SW 1271 (cell line): ENCODE results near the gene TXN2.
"Not testable (repeated sequence)": the region's sequence is repeated elsewhere in the genome, so short reads cannot be mapped to it uniquely, and the experiment has no call there.

Experiments used
- DNase-seq, 2 experiments: peaks; one replicate each; lab custom pipeline; 2025; lab: John Stamatoyannopoulos, UW

The TXN2 gene

DNA sequence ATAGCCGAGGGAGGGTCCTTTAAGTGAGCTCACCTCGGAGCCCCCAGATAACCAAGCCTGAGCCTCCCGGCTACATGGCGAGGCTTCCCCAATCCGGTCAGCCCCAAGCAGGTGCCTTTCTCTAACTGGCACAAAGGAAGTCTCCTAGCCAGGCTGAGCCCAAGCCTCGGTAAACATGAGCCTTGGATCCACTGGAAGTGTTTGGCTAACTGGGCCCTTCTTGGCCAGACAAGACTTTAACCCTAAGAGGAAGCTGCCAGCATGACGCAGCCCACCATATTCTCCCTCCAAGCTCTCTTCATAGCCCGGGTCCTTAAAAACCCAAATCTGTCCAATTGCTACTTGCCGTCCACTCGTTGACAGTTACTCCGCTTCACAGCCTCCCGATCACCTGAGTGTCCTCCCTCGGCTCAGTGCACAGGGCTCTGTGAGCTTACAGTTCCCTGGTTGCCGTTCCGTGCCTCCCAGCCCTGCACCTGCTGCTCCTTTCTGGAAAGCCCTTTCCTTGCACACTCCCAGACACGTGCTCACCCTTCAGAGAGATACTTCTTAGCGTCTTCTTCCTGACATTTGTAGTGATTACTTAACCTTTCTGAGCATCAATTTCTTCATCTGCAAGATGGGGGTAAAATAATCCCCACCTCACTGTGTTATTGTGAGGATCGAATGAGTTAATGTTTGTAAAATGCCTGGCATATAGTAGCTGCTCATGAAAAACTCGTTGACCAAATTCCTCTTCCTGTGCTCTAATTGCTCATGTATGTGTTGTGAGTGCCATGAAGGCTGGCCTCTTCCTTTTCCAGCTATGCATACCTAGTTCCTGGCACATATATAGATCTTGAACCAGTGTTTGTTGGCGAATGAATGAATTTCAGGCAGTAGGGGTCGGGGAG is 25.6 kb downstream of the TXN2 start:
- no peak for DNase-seq

DNA sequence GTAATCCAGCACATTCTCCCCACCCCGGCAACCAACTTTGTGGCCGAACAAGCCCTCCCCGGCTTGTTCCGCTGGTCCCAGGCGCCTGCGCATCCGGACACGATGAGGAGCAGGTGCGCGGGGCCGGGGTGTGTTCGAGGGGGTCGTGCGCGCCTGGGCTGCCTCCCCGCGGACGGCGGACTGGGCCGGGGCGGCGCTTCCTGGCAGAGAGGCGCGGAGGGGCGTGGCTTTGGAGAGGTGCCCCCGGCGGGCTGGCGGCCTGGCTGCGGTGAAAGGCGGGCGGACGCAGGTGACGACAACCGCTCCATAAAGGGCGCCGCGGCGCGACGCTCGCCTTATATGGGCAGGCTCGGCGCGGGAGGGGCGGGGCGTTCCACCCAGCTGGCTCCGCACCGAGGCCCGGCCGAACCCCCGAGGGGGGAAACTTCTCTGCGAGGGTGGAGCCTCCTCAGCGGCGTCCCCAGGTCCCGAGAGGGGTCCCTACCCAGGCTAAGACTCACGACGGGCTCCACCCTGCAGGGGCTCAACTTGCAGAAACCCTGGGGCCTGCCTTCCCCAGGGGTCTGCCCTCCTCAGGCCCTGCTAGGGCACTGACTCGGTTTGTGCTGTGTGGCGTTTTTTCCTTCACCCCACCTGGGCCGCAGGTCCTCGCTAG is 26.4 kb downstream of the TXN2 start:
- peak; percentile 33 to 81 for DNase-seq

DNA sequence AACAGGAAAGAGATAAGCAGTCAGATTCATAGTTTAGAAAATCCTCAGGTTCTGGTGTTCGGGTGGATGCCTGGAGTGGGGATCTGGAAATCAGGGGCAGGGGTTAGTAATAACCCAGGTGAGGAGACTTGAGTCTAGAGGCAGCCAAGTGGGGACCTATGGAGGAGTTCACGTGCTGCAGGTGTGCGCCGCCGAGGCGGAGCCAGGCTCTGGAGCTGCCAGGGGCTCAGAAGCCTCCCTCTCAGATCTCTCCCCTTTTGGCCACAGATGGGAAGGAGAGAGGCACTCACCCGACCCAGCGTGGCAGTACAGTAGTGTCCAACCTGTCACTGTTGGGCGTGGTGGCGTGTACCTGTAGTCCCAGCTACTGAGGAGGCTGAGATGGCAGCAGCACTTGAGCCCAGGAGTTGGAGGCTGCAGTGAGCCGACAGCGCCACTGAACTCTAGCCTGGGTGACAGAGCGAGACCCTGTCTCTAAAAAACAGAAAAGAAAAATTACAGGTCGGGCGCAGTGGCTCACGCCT is 27.5 kb downstream of the TXN2 start:
- DNase-seq = no peak

DNA sequence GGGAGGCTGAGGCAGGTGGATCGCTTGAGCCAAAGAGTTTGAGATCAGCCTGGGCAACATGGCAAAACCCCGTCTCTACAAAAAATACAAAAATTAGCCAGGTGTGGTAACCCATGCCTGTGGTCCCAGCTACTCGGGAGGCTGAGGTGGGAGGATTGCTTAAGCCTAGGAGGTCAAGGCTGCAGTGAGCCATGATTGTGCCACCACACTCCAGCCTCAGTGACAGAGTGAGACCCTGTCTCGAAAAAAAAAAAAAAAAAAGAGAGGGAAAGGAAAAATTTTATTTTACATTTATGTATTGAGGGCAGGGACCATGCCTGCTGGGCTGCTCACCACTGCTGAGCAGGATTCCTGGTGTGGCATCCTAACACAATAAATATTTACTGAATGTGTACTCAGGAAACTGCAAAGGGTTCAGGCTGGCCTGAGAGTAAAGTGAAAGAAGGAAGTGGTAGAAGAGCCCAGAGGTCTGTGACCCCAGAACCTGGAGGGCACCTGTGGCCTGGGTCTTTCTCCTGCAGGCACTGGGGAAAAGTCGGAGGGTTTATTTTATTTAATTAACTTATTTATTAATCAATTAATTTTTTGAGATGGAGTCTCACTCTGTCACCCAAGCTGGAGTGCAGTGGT is 28.3 kb downstream of the TXN2 start:
- DNase-seq = not testable (repeated sequence)

DNA sequence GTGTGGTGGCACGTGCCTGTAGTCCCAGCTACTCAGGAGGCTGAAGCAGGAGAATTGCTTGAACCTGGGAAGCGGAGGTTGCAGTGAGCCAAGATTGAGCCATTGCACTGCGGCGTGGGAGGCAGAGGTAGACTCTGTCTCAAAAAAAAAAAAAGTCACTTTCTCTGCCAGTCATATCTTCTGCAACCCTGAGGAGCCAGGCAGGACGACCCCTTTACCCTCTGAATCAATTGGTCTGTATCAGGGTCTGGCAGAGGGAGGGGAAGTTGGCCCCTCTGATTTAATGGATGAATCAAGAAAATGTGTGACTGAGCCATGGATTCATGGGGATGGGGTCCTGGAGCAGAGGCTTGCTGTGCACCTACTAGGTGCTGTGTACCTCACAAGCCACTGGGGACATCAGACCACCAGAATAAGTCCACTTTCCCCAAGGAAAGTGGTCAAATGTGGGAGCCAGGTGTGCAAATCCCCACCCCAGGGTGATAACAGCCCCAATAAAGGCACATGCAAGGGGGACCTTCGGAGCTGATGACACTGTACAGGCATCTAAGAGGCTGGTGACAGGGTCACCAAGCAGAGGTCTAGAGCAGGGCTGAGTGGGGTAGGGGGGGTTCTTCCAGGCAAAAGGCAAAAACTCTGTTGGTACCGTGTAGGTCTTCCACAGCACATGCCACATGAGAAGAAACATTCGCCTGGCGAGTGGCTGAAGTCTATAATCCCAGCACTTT is 29.0 kb downstream of the TXN2 start:
- no peak for DNase-seq

DNA sequence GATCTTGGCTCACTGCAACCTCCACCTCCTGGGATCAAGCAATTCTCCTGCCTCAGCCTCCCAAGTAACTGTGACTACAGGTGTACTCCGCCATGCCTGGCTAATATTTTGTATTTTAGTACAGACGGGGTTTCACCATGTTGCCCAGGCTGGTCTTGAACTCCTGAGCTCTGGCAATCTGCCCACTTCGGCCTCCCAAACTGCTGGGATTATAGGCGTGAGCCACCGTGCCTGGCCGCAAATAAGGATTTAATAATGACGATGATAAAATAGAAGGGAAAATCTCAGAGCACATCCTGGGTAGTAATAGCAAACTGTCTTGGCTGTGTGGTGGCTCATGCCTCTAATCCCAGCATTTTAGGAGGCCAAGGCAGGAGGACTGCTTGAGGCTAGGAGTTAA is 30.5 kb downstream of the TXN2 start:
- DNase-seq = not testable (repeated sequence)

DNA sequence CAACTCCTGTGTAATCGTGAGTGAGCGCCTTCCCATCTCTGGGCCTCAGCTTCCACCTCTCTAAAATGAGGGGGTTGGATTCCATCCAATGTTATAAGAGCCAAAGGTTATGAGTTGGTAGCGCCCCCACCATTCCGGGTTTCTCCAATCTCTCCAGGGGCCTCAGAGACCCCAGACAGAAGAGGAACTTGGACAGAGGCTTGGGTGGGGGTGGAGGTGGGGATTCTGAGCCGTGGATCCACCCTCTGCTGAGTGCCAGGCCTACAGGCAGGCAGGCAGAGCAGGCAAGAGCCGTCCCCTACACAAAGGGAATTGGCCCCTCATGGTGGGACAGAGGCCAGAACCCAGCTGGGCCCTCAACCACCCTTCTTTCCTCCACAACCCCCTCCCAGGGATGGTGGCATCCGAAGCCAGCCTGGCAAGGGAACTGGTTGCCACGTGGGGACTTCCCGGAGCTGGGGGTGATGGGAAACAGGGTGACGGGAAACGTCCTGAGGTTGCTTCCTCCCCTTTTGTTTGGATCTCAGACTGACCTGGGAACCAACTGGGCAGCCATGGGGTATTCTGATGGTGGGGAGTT is 31.8 kb downstream of the TXN2 start:
- no peak for DNase-seq

DNA sequence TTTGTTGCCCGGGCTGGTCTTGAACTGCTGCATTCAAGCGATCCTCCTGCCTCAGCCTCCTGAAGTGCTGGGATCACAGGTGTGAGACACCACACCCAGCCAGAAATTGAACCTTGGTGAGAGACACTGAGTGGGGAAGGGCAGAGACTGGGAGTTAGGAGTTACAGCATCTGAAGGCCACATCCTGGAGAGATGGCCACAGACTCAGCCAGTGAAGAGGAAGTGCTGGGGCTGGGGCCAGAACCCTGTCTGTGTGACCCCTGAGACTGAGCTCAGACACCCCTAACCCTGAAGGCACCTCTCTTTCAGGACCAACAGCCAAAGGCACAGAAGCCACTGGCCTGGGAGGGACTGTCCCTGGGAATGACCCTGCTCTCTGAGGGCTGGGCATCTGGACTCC is 33.8 kb downstream of the TXN2 start:
- no peak for DNase-seq

DNA sequence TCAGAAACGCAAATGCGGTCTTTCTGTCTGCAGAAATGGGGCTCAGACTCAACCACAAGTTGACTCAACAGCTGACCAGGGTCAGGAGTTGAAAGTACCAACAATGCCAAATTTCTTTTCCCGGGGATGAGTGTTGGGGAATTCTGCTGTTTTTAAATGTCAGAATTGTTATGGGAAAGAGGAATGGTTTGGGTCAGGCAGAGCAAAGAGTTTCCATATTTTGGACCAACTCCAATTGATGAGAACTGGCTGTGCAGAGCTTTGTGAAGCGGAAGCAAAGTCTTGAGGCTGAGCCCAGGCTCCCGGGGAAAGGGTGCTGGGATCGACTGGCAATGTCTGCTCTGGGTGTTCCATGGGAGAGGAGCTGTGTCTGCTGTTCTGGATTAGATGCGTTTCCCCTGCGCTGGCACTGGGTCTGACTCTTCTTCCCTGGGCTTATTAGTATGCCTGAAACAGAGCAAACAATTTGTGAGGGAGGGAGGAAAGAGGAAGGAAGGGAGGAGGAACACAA is 36.2 kb downstream of the TXN2 start:
- DNase-seq = no peak

DNA sequence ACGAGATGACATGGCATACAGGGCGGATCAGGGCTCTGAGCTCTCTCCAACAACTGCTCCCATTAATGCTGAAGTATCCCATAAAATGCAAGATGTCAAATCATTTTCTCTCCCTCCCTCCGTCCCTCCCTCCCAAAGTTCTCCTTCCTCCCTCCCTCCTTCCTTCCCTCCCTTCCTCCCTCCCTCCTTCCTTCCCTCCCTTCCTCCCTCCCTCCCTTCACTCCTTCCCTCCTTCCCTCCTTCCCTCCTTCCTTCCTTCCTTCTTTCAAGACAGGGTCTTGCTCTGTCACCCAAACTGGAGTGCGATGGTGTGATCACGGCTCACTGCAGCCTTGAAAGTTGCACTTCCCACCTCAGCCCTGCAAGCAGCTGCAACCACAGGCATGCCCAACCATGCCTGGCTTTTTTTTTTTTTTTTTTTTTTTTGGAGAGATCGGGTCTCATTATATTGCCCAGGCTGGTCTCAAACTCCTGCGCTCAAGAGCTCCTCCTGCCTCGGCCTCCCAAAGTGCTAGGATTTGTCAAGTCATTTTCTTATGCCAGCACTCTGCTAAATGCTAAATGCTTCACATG is 38.2 kb downstream of the TXN2 start:
- no peak for DNase-seq

DNA sequence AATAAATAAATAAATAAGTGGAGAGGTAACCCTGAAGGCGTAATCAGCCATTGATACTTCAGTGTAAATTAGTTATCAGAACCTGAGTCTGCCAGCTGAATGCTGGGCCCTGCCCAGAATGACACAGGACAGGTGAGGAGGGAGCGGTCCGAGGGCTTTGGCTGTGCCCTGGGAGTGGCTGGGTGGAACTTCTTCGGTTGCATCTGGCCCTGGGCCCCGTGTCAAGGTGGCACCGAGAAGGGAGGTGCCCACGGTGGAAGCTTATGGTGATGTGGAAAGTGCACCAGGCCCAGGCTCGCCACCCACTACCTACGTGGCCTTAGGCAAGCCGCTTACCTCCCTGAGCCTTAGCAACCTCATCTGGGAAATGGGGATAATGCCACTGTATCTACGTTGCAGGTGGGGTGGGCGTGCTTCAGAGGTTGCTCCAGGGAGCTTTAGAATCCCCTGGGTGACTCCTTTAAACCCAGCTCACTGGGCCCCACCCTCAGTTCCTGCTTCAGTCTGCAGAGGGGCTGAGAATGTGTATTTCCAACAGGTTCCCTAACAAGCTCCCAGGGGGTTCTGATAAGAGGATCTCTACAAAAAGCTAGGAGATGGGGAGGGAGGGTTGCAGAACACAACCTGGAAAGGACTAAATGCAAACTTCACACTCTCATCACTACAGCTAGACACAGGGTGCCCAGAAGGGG is 38.8 kb downstream of the TXN2 start:
- DNase-seq = no peak

DNA sequence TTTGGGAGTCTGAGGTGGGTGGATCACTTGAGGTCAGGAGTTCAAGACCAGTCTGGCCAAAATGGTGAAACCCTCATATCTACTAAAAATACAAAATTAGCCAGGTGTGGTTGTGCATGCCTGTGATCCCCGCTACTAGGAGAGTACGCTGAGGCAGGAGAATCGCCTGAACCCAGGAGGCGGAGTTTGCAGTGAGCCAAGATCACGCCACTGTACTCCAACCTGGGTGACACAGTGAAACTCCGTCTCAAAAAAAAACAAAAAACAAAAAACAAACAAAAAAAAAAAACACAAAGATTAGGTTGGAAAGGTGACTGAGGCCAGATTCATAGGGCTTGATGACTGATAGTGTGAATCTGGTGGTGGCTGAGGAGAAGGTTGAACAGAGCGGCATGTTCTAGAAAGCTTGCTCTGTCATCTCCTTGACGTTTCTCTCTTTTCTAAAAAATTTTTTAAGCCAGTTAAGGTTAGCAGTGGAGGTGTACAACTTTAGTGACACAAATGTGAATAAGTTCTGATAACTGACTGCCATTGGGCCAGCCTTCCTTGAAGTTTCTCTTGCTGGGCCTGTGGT is 40.9 kb downstream of the TXN2 start:
- DNase-seq = no peak

DNA sequence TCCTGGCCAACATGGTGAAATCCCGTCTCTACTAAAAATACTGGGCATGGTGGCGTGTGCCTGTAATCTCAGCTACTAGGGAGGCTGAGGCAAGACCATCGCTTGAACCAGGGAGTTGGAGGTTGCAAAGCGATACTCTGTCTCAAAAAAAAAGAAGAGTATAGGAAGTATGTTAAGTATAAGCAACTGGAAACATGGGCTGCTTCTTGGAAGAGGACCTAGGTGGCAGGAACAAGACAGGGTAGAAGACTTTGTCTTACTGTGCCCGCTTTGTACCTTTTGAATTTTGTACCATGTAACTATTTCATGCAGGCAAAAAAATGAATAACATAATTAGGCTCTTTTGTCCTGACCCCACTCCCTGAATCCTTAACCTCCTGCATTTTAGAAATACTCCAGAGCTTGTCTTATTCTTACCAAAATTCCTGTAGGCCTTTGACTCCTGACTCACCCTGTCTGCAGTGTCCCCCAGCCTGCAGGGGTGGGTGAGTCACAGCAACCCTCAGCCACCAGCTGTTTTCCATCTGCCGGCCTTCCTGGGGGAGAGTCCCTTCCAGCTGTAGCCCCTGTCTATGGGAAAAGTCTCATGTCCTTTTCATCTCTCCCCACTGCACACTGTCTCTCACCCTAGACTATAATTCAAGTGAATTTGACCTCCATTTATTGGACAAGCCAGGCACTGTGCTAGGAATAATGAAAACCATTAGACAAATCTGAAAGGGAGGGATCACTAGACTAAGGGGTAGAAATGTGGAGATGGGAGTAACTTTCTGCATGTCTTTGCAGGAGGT is 41.8 kb downstream of the TXN2 start:
- peak; percentile 39 to 76 for DNase-seq

DNA sequence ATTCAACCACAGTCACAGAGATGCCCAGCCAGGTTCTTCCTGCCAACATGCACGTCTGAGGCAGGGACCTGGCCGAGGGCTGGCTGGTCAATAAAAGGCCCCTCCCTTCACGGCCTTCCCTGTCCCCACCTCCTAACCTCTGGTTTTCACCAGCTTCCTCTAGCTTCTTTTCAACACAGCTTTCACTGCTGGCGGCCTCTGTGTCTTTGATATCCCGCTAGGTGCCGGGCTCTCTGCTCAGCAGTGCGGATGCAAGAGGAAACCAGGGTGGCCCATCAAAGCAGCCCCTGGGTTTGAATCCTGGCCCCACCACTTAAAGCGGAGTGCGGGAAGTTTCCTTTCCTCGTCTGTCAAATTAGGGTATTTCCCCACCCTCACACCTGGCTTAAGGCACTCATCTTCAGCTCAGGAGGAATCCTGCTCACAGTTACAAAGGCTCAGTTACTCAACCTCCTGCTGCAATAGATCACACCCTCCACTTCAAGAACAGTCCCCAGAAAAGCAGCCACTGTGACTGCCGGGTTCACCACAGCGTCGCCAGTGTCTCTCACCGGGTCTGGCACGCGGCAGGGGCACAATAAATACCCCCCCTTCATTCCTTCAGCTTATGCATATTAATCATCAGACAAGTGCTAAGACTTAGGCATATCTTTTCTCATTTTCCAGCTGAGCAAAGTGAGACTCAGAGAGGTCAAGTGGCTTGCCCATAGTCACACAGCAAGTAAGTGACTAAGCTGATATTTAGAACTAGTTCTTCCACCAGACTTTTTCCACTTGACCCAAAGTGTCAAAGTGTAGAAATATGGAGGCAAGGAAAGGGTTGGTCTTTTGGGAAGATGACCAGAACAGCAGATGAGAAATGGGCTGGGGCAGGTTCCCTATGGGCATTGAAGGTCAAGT is 45.7 kb downstream of the TXN2 start:
- no peak for DNase-seq

DNA sequence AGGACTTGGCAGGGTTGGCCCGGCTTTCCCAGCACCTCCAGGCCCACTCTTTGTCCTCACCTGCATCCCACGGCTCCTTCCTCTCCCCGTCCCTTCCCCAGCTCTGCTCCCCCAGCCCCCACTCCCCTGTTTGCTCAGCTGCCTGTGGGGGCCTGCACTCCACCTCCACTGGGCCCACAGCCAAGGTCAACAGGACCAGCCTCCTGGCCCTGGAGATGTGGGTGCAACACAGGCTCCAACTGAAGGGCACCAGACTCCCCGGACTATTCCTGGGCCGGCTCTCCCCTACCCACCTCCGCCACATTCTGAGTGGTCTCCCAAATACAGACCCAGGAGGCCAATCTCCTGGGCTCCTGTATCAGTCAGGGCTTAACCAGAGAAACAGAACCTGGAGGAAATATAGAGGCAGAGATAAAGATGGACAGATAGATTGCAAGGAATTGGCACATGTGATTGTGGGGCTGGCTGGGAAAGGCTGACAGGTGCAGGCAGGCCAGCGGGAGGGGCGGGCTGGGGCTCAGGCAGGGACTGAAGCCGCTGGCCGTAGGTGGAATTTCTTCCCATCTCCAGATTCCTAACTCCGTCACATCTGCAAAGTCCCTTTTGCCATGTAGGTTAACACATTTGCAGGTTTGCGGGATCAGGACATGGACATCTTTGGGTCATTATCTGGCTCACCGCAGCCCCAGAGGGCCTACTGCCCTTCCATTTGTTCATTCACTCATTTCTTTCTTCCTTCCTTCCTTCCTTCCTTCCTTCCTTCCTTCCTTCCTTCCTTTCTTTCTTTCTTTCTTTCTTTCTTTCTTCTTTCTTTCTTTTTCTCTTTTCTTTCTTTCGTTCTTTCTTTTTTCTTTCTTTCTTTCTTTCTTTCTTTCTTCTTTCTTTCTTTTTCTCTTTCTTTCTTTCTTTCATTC is 47.9 kb downstream of the TXN2 start:
- no peak for DNase-seq

DNA sequence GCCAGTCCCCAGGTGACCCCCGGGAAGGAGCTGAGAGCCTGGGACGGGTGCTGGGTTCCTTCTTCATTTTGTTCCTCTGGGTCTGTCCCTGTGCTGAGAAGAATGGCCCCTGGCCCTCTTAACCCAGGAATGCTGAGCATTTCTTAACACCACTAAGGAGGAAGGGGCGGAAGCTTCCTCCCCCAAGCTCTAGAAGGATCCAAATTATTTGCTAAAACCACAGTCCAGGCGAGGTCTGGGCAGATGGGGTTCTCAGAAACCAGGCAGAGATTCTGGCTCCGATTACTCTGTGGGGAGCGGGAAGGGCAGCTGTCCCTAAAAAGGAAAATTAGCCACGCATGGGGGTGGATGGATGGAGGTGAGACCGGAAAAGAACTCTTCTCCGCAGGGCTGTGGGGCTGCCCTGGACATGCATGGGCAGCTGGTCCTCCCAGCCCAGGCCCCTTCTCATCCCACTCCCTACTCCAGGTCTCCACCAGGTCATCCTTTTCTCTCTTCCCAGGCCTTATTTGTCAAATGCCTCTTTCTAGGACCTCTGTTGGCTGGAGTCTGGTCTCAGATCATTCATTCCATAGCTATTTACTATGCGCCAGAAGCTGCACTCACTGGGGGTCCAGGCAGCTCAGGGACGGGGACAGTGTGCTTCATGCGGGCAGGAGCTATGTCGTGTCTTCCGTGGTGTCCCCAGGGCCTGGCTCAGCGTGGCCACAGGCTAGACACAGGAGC is 48.7 kb downstream of the TXN2 start:
- no peak for DNase-seq

DNA sequence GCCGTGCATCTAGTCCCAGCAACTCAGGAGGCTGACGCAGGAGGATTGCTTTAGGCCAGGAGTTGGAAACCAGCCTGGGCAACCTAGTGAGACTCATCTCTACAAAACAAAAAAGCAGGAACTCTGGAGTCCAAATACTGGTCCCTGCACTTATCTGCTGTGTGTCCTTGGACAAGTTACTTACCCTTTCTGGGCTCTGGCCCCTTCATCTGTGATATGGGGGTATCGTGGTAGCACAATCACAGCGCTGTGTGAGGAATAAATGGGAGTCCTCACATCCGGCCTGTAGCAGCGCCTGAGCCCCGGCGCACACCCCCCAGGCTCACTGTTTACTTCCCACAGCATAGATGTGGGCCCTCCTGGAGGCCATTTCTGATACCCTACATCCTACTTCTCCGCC is 49.5 kb downstream of the TXN2 start:
- no peak for DNase-seq
